ENCODE results near the gene ZNF573.

- TF ChIP-seq POLR2AphosphoS5 (IDR thresholded peaks at IDR 0.05) (no peak), CTCF (IDR thresholded peaks at IDR 0.05) (no peak)
Observed at GRCh38 chr19:37719927-37720265, 59.5 kb downstream of the ZNF573 start.

Data from breast epithelium (tissue), 3 donors.